Astrocyte of the spinal cord (primary cell): ENCODE data around the gene PAPSS2.
A peak's percentile ranks its signal among the peaks of the same experiment; 100 is the strongest.
"Not testable (repeated sequence)": the region's sequence is repeated elsewhere in the genome, so short reads cannot be mapped to it uniquely, and the experiment has no call there.

Experiments
- DNase-seq: peaks from one replicate; pipeline ENCODE4 v3.0.0; 2011; ENCODE audit warnings: low read depth, low spot score
- H3K4me3 ChIP-seq: 2 replicates; pipeline ENCODE4 v1.5.1; 2011; ENCODE audit warnings: low read depth, mild to moderate bottlenecking, low read length, moderate library complexity
- CTCF ChIP-seq: IDR thresholded peaks from 2 replicates; pipeline ENCODE4 v1.5.1; 2012; ENCODE audit warnings: low read depth, mild to moderate bottlenecking, low read length, inconsistent platforms
- in situ Hi-C: cut with HindIII; loops from 2 replicates; pipeline ENCODE4 v1.10.0; 2017; ENCODE audit warnings: low sequenced_read_pairs

Gene PAPSS2

GRCh38 chr10:87659571-87660483 is at the start of gene PAPSS2:
Gene PAPSS2, plus strand, starts transcription at chr10:87659878. Its CDS starts 104 bp downstream, at chr10:87659982.
- peak; percentile 28 for TF ChIP-seq CTCF
- in situ Hi-C loops: no loop called here
- DNase-seq: peak; percentile 69
- H3K4me3 ChIP-seq: peak within 1 kb of the TSS; percentile 92

GRCh38 chr10:87611341-87611740 is 48.3 kb upstream of the PAPSS2 start:
- H3K4me3 ChIP-seq, in situ Hi-C loops, DNase-seq: not testable (repeated sequence)

GRCh38 chr10:87612115-87612514 is 47.6 kb upstream of the PAPSS2 start:
- no peak for TF ChIP-seq CTCF
- in situ Hi-C loops: no loop called here
- no peak overlapping the region for H3K4me3 ChIP-seq
- DNase-seq: no peak

GRCh38 chr10:87613751-87614150 is 45.9 kb upstream of the PAPSS2 start:
- no peak for TF ChIP-seq CTCF
- DNase-seq: no peak
- no peak overlapping the region for H3K4me3 ChIP-seq
- in situ Hi-C loops: no loop called here

- DNase-seq: no peak
- in situ Hi-C loops: no loop called here
- no peak overlapping the region for H3K4me3 ChIP-seq
- TF ChIP-seq CTCF: no peak
These were observed 43.8 kb upstream of the PAPSS2 start for GRCh38 chr10:87615856-87616255.

GRCh38 chr10:87617503-87617902 is 42.2 kb upstream of the PAPSS2 start:
- no peak for TF ChIP-seq CTCF
- DNase-seq: no peak
- in situ Hi-C loops: no loop called here
- H3K4me3 ChIP-seq: no peak overlapping the region
